ENCODE data around the gene ATP9A.

DNA sequence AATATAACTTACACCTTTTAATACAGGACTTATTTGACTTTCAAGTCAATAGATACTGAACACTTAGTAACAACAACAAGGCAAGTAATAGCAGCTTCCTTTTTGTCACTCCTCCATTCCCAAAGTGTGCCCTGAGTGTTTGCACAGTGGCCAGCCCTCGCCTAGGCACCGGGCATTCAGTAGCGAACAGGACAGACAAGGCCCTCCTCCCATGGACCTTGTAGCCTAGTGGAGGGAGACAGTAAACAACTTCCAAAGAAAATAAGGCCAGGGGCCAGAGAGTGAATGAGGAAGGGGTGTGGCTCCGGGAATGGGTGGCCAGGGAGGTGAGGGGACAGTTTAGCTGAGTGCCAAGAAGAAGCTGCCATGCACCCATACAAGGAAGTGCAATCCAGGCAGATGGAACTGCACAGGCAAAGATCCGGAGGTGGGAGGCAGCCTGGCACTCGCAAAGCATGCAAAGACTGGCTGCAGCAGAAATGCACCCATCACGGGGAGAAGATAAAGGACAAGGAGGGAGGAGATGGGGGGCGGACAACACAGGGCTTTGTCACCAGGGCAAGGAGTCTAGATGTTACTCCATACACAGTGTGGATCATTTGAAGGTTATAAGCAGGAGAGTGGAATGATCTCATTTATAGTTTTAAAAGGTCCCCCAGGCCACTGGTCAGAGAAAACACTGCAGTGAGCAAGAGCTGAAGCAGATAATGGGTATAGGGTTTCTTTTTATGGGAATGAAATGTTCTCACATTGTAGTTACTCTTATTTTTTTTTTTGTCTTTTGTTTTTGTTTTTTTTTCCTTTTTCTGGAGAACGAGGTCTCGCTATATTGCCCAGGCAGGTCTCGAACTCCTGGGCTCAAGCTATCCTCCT is 32.2 kb downstream of the ATP9A start:
- TF ChIP-seq, protein P1, sequence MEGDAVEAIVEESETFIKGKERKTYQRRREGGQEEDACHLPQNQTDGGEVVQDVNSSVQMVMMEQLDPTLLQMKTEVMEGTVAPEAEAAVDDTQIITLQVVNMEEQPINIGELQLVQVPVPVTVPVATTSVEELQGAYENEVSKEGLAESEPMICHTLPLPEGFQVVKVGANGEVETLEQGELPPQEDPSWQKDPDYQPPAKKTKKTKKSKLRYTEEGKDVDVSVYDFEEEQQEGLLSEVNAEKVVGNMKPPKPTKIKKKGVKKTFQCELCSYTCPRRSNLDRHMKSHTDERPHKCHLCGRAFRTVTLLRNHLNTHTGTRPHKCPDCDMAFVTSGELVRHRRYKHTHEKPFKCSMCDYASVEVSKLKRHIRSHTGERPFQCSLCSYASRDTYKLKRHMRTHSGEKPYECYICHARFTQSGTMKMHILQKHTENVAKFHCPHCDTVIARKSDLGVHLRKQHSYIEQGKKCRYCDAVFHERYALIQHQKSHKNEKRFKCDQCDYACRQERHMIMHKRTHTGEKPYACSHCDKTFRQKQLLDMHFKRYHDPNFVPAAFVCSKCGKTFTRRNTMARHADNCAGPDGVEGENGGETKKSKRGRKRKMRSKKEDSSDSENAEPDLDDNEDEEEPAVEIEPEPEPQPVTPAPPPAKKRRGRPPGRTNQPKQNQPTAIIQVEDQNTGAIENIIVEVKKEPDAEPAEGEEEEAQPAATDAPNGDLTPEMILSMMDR (IDR thresholded peaks at IDR 0.05): no peak
- TF ChIP-seq POLR2AphosphoS5 (IDR thresholded peaks at IDR 0.05; ENCODE audit: insufficient read depth in 1 of 2, low read depth in 1 of 2) (no peak), POLR2A (IDR thresholded peaks at IDR 0.05) (no peak)
